ENCODE data around the gene CDS2.

GRCh38 chr20:5177071-5177470 lies 50.3 kb downstream of the CDS2 start:
- no peak for TF ChIP-seq CTCF (IDR thresholded peaks at IDR 0.05)
- no peak for TF ChIP-seq POLR2A (IDR thresholded peaks at IDR 0.05)
- no peak for TF ChIP-seq POLR2AphosphoS5 (IDR thresholded peaks at IDR 0.05)
- TF ChIP-seq EP300 (IDR thresholded peaks at IDR 0.05): no peak

Measured in sigmoid colon (tissue), 4 donors.